H9 (cell line): ENCODE results near the gene RGS2. TPM values are rescaled to one million over a fixed set of nuclear protein-coding genes. Genes with fewer than 3 reads are reported as not detected.

Source experiments
- DNase-seq: peaks from one replicate; pipeline ENCODE4 v3.0.0-alpha.2; 2017
- H2AFZ ChIP-seq: one replicate; pipeline ENCODE4 v1.6.1; 2013; ENCODE audit warnings: mild to moderate bottlenecking, low read length, control low read depth, moderate library complexity
- H2AK5ac ChIP-seq: 2 replicates; pipeline ENCODE4 v1.6.1; 2013; ENCODE audit warnings: low read length, control low read depth, mixed read lengths; ENCODE audit not compliant: insufficient read length
- H2BK120ac ChIP-seq: one replicate; pipeline ENCODE4 v1.6.1; 2013; ENCODE audit warnings: low read depth, mild to moderate bottlenecking, low read length, control low read depth, inconsistent platforms; ENCODE audit not compliant: poor library complexity, severe bottlenecking
- H2BK12ac ChIP-seq: 2 replicates; pipeline ENCODE4 v1.6.1; 2013; ENCODE audit warnings: low read length, control low read depth, mixed read lengths, low read depth; ENCODE audit not compliant: insufficient read length
- H2BK15ac ChIP-seq: 2 replicates; pipeline ENCODE4 v1.6.1; 2013; ENCODE audit warnings: low read depth, low read length, control low read depth
- H2BK20ac ChIP-seq: one replicate; pipeline ENCODE4 v1.6.1; 2013; ENCODE audit warnings: low read depth, mild to moderate bottlenecking, low read length, control low read depth, inconsistent platforms; ENCODE audit not compliant: poor library complexity, severe bottlenecking
- H2BK5ac ChIP-seq: 2 replicates; pipeline ENCODE4 v1.6.1; 2013; ENCODE audit warnings: low read length, control low read depth, mixed read lengths; ENCODE audit not compliant: insufficient read length
- H3K14ac ChIP-seq: 2 replicates; pipeline ENCODE4 v1.6.1; 2013; ENCODE audit warnings: low read length, control low read depth; ENCODE audit not compliant: insufficient read depth
- H3K18ac ChIP-seq: 2 replicates; pipeline ENCODE4 v1.6.1; 2013; ENCODE audit warnings: low read depth, mild to moderate bottlenecking, mixed read lengths, low read length, control low read depth; ENCODE audit not compliant: insufficient read length
- H3K23ac ChIP-seq: 2 replicates; pipeline ENCODE4 v1.6.1; 2013; ENCODE audit warnings: low read length, control low read depth, mixed read lengths, low read depth; ENCODE audit not compliant: insufficient read length
- H3K23me2 ChIP-seq: 2 replicates; pipeline ENCODE4 v1.6.1; 2013; ENCODE audit warnings: low read depth, mild to moderate bottlenecking, mixed read lengths, low read length, control low read depth; ENCODE audit not compliant: insufficient read length, poor library complexity, severe bottlenecking
- H3K27ac ChIP-seq: 2 replicates; pipeline ENCODE4 v1.5.1; 2013; ENCODE audit warnings: low read length, control low read depth, mixed read lengths, low read depth; ENCODE audit not compliant: insufficient read length
- H3K27me3 ChIP-seq: 2 replicates; pipeline ENCODE4 v1.6.1; 2013; ENCODE audit warnings: low read length, control low read depth, inconsistent platforms; ENCODE audit not compliant: insufficient read depth
- H3K4ac ChIP-seq: 2 replicates; pipeline ENCODE4 v1.6.1; 2013; ENCODE audit warnings: low read depth, mild to moderate bottlenecking, control low read depth, inconsistent platforms, low read length, moderate library complexity
- H3K4me1 ChIP-seq: 2 replicates; pipeline ENCODE4 v1.6.1; 2013; ENCODE audit warnings: low read length, control low read depth, inconsistent platforms; ENCODE audit not compliant: insufficient read depth
- H3K4me2 ChIP-seq: 2 replicates; pipeline ENCODE4 v1.6.1; 2013; ENCODE audit warnings: low read length, control low read depth, mixed read lengths; ENCODE audit not compliant: insufficient read length, insufficient read depth
- H3K56ac ChIP-seq: 2 replicates; pipeline ENCODE4 v1.6.1; 2013; ENCODE audit warnings: low read depth, mild to moderate bottlenecking, mixed read lengths, low read length, control low read depth; ENCODE audit not compliant: insufficient read length
- H3K79me1 ChIP-seq: 2 replicates; pipeline ENCODE4 v1.6.1; 2013; ENCODE audit warnings: low read depth, mild to moderate bottlenecking, moderate library complexity, low read length, control low read depth, inconsistent platforms; ENCODE audit not compliant: insufficient read depth, poor library complexity, severe bottlenecking
- H3K79me2 ChIP-seq: 2 replicates; pipeline ENCODE4 v1.6.1; 2013; ENCODE audit warnings: low read length, control low read depth, inconsistent platforms; ENCODE audit not compliant: insufficient read depth
- H3K9ac ChIP-seq: 2 replicates; pipeline ENCODE4 v1.6.1; 2013; ENCODE audit warnings: low read length, control low read depth, mixed read lengths; ENCODE audit not compliant: insufficient read length; ENCODE audit errors: extremely low read depth
- H3K9me3 ChIP-seq: one replicate; pipeline ENCODE4 v1.6.1; 2013; ENCODE audit warnings: low read depth, low read length, inconsistent platforms; ENCODE audit not compliant: control insufficient read depth
- H3T11ph ChIP-seq: one replicate; pipeline ENCODE4 v1.6.1; 2013; ENCODE audit warnings: mild to moderate bottlenecking, low read length, control low read depth, inconsistent platforms
- H4K20me1 ChIP-seq: one replicate; pipeline ENCODE4 v1.6.1; 2013; ENCODE audit not compliant: control insufficient read depth, insufficient read length, insufficient read depth
- H4K5ac ChIP-seq: 2 replicates; pipeline ENCODE4 v1.6.1; 2013; ENCODE audit warnings: low read depth, mild to moderate bottlenecking, mixed read lengths, low read length, control low read depth; ENCODE audit not compliant: insufficient read length
- H4K8ac ChIP-seq: replicated peaks from 2 replicates; pipeline ENCODE4 v1.6.1; 2013; ENCODE audit warnings: low read length, control low read depth, mixed read lengths, low read depth; ENCODE audit not compliant: insufficient read length
- H4K91ac ChIP-seq: 2 replicates; pipeline ENCODE4 v1.6.1; 2013; ENCODE audit warnings: low read depth, mild to moderate bottlenecking, moderate library complexity, mixed read lengths, low read length, control low read depth; ENCODE audit not compliant: insufficient read length
- H3K27ac Mint-ChIP-seq, 3 experiments: 2 replicates in 2 of 3; 3 replicates in 1 of 3; pipeline ENCODE4 v1.8.0; 2020 to 2021; ENCODE audit warnings: mixed read lengths in 3 of 3, mild to moderate bottlenecking in 1 of 3, moderate library complexity in 1 of 3
- H3K27me3 Mint-ChIP-seq: 2 replicates; pipeline ENCODE4 v1.8.0; 2021; ENCODE audit warnings: low read depth, mild to moderate bottlenecking, moderate library complexity, mixed read lengths
- H3K36me3 Mint-ChIP-seq, 3 experiments: 2 replicates in 2 of 3; 3 replicates in 1 of 3; pipeline ENCODE4 v1.8.0; 2020 to 2021; ENCODE audit warnings: low read depth in 3 of 3, mixed read lengths in 3 of 3; ENCODE audit not compliant: insufficient read depth in 1 of 3
- H3K4me1 Mint-ChIP-seq, 2 experiments: 2 replicates each; pipeline ENCODE4 v1.8.0; 2020; ENCODE audit warnings: mixed read lengths in 2 of 2
- H3K4me3 Mint-ChIP-seq, 2 experiments: 2 replicates in 1 of 2; 3 replicates in 1 of 2; pipeline ENCODE4 v1.8.0; 2020 to 2021; ENCODE audit warnings: mild to moderate bottlenecking in 2 of 2, mixed read lengths in 2 of 2, moderate library complexity in 1 of 2
- H3K9me3 Mint-ChIP-seq, 2 experiments: 2 replicates in 1 of 2; 3 replicates in 1 of 2; pipeline ENCODE4 v1.8.0; 2020; ENCODE audit warnings: mild to moderate bottlenecking in 2 of 2, mixed read lengths in 2 of 2, moderate library complexity in 1 of 2
- CTCF ChIP-seq: fragments of 200-600 bp; sonication (generic); conservative IDR thresholded peaks from 3 replicates; pipeline ENCODE4 v1.8.0; 2021; ENCODE audit warnings: antibody characterized with exemption, mild to moderate bottlenecking
- total RNA-seq: library from RNA; stranded (reverse); gene quantifications from 2 replicates; pipeline ENCODE4 v1.2.1, GENCODE V29; 2021

RGS2 gene
- total RNA-seq, 1 experiment from 2014 or later: 13.9 TPM

- Histone ChIP-seq H3K56ac (no peak overlapping the region), H3K23me2 (no peaks in the 10 kb centered on the region), H3K27me3 (no peaks in the 10 kb centered on the region)
Observed at GRCh38 chr1:192832492-192832891, 23.7 kb downstream of the RGS2 start.

More at GRCh38 chr1:192832492-192832891, 23.7 kb downstream of the RGS2 start:
- Mint-ChIP-seq H3K36me3 (peaks cover 0 to 2% (median 0%) of the 10 kb centered on the region in 3 experiments; a peak in 3 of 7 replicates), H3K4me3 (no peak overlapping the region), H3K4me1 (peaks cover 10 to 14% of the 10 kb centered on the region in 2 experiments), H3K27ac (no peak overlapping the region), H3K27me3 (no peaks in the 10 kb centered on the region), H3K9me3 (peaks cover 0 to 2% of the 10 kb centered on the region in 2 experiments; a peak in 2 of 5 replicates)
- H3K4ac ChIP-seq: no peak overlapping the region
- H3K4me1 ChIP-seq: no peaks in the 10 kb centered on the region
- H3K27ac ChIP-seq: no peak overlapping the region
- TF ChIP-seq CTCF: no peak
- H2BK15ac ChIP-seq: no peak overlapping the region
- no peaks in the 10 kb centered on the region for H3K79me1 ChIP-seq
- H4K8ac ChIP-seq: no peak overlapping the region
- H3T11ph ChIP-seq: no peak overlapping the region
- no peak overlapping the region for H2BK120ac ChIP-seq
- H3K9ac ChIP-seq: no peak overlapping the region
- no peak overlapping the region for H2BK5ac ChIP-seq
- no peak overlapping the region for H3K4me2 ChIP-seq
- H2BK12ac ChIP-seq: no peak overlapping the region
- no peaks in the 10 kb centered on the region for H4K20me1 ChIP-seq
- no peak overlapping the region for H4K91ac ChIP-seq
- no peak overlapping the region for H2AFZ ChIP-seq
- H3K18ac ChIP-seq: no peak overlapping the region
- DNase-seq: no peak
- H4K5ac ChIP-seq: no peak overlapping the region
- no peak overlapping the region for H3K14ac ChIP-seq
- no peak overlapping the region for H3K23ac ChIP-seq
- H2BK20ac ChIP-seq: no peak overlapping the region
- H3K79me2 ChIP-seq: no peaks in the 10 kb centered on the region
- H2AK5ac ChIP-seq: no peak overlapping the region
- no peaks in the 10 kb centered on the region for H3K9me3 ChIP-seq
